Pulmonary artery endothelial cell (primary cell): ENCODE measurements around the gene IFT172. TPM values are rescaled to one million over a fixed set of nuclear protein-coding genes. Genes with fewer than 3 reads are reported as not detected.
"Not testable (repeated sequence)": the region's sequence is repeated elsewhere in the genome, so short reads cannot be mapped to it uniquely, and the experiment has no call there.

Experiments
- DNase-seq: peaks from one replicate; pipeline ENCODE4 v3.0.0-alpha.2; 2011; ENCODE audit warnings: low read depth, low spot score
- total RNA-seq: library from RNA; depleted of rRNA; stranded (reverse); fragments of >200 nt; gene quantifications from 2 replicates; pipeline ENCODE4 v1.2.3, GENCODE V29; 2014

The IFT172 gene
- total RNA-seq, 1 donor from 2014 or later, result 27.5 TPM

DNA sequence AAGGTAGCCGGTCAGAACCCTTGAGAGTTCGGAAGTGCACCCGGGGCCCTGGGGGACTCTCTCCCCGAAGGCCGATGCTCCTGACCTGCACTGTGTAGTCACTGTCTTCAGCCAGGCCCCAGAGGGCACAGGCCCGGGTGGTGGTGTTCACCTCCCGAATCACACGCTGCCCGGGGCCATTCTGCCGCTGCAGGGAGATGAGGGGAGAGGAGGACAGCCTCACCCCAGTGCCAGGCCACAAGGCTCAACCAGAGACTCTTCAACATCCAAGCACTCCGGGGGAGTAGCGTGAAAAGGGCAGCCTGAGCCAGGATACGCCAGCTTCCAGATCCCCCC, 4.4 kb upstream of the IFT172 start:
- no peak for DNase-seq

DNA sequence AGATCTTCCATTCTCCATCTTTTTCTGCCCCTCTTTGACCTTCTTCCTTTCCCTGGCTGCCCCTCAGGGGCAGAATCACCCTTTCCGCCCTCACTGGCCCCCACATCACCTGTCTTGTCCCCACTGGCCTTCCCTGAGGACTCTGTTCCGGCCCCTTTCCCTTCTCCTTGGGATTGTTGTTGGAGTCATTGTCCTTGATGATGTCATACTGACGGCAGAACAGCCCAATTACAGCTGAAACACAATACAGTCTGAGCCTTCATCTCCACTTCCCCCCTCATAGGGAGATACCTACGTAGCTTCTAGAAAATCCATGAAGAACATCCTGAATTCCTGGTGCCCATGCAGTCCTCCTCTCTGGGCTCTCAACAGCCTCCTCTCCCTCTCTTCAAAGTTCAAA, 3.0 kb upstream of the IFT172 start:
- no peak for DNase-seq

DNA sequence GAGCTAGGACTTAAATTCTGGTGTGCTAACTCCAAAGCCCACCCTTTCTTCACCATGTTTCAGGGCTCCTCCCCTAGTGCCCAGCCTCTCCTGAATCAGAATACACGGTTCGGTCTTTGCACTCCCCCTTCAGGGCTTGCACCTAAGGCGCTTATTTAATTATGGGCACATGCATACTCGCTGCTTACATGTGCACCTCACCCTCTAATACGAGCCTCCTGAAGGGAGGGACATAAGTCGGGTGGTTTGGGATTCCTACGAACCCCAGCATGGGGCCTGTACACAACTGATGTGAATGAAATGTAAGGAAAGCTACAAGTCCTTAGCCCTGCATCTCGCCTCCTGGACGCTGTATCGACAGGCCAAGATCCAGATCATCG, 435 bp downstream of the IFT172 start:
- no peak for DNase-seq

DNA sequence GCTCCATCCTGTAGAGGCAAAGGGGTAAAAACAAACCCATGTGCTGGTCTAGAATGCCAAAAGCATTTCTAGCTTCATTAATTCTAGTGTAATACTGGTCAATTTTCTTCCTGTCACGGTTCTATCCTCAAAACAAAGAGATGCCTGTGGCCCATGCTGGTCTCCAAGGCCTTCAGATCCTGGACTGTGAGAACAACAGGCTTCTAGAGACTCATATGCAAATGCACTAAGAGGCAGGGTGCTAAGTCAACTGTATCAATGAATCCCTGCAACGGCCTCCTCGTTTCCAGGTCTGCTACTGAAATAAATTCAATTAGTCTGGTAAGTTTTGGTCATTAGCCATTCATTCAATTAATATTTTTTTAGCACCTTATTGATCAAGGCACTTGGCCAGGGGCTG, 4.0 kb downstream of the IFT172 start:
- no peak for DNase-seq

DNA sequence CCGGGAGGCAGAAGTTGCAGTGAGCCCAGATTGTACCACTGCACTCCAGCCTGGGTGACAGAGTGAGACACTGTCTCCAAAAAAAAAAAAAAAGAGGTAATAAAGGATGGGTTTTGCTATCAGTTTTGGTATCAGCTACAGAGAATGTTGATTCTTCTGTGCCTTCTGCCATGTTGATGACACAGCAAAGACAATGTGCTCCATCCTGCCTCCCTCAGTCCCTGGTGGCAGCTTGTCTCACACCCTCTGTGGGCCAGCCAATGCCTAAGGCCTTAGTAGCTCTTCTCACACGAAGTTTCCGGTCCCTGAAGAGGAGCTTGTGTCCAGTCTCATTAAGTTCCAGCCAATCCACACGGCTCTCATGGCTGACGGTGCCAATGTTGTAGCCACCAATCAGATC, 17.6 kb downstream of the IFT172 start:
- no peak for DNase-seq

DNA sequence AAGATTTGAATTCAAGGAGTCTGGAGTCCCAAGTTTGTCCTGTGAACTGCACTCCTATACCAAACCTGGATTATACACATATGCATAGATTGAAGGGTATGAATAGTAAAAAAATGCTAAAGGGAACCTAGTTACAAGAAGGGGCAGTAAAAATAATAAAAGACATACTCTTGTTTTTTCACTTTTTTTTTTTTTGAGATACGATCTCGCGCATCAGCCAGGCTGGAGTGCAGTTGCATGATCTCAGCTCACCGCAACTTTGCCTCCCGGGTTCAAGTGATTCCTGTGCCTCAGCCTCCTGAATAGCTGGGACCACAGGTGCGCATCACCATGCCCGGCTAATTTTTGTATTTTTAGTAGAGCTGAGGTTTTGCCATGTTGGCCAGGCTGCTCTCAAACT, 25.1 kb downstream of the IFT172 start:
- no peak for DNase-seq

DNA sequence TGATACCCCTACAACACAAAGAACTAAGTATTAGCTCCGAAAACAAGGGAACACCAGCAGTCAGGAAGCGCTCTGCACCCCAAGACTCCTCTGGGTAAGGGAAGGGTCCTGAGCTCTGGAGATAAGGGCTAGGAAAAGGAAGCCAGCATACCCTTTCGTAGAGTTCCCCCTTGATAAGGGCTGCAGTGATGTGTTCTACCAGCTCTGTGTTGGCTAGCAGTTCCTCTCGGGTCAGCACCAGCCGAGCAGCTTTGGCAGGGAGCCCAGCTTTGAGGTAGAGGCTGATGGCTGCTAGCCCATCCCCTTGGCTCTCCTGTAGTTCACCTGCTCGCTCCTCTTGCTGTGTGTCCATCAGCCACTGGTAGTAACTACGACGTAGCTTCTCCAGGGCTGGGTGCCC, 28.4 kb downstream of the IFT172 start:
- DNase-seq, result no peak

DNA sequence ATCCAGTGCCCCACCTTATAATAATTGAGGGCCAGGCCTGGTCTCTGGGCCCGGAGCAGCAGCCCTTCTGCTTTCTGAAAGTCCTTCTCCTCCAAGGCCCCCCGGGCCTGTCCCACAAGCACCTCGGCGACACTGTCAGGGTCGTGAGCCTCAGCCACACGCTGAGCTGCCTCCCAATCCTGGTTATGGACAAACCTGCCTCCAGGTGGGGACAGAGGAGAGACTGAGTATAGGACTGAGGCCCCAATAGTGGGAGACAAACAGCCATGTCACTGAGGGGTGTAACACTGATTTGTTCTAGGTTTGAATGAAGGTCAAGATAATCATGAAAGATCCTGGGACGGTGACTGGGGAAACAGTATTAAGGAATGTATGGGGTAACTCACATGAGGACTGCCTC, 35.6 kb downstream of the IFT172 start:
- DNase-seq, result no peak

DNA sequence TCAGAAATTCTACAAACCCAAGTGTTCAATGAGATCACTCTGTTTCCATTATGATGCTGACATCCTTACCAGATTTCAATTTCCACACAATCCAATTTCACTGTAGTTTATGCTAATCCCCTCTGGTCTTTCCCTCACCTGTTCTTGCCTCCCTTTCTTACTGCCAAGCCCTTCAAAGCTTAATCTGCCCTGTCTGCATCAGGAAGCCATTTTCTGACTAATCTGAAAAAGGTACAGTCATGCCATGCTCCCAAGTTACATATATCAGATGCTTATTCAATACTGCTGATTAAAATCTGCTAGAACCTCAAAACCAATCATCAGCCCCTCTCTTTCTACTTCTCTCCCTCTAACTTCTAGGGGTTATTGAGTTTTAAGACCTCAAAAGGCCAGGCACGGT, 38.4 kb downstream of the IFT172 start:
- no peak for DNase-seq

DNA sequence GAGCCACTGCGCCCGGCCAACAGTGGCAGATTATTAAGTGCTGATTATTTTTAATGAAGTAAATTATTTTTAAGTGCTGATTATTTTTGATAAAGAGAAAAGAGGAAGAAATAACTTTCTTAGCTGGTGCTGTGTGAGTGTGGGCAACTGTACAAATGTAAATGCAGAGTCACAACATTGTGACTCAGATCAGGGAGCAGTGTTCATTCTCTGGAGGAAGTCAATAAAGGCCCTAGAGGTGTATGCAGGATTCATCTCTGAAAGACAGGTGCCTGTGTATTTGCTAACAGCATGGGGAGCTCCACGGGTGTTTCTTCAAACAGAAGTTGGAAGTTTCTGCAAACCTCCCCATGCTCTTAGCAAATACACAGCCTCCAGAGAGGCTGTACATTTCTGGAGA, 41.2 kb downstream of the IFT172 start:
- no peak for DNase-seq

DNA sequence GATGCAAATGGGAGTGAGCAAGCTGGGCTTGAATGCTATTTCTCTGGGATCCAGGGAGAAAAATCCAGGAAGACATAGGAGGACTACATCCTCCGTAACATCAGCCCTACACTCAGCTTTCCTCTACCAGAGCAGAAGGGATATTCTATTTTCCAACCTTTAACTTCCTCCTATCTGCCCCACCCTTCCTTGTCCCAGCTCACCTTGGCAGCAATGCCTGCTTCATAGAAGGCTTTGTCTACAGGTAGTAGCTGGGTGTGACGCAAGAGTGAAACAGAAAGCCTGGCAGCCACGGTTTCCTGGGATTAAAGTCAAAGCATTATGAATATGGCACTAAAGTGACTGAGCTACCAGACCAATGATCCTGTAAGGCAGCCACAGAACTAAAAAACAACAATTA, 43.5 kb downstream of the IFT172 start:
- DNase-seq, result no peak

DNA sequence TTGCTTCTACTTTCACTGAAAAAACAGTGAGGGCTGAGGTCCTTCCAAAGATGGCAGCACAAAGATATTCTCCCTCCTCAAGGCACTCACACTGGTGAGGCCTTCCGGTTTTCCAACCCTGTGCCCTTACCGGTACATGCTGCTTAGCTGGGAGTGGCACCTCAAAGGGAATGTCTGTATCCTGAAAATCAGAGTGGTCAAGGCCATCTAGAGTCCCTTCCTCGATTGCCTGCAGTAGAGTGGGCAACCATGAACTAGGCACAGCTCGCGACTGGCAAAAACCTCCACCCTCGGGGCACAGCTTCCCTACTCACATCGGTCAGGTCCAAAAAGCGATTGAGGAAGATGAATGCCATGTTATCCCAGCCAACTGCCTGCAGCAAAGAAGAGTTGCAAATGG, 43.9 kb downstream of the IFT172 start:
- DNase-seq, result no peak

DNA sequence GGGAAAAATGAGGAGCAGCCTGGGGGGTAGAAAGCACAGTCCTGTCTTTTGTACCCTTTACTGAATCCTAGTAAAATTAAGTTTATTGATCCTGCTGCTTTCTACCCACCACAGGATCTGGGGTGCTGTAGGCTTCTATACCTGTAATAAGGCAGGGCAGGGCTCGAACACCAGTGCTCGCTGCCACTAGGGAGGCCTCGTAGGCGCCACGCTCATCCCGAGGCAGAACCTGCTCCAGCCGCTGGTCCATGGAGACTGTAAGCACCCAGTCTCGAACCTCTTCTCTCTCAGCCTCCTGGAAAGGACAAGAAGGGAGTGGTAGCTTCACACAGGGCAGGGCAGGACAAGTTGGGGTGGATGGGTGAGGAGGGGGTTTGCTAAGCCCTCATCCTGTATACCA, 44.4 kb downstream of the IFT172 start:
- DNase-seq, result no peak

DNA sequence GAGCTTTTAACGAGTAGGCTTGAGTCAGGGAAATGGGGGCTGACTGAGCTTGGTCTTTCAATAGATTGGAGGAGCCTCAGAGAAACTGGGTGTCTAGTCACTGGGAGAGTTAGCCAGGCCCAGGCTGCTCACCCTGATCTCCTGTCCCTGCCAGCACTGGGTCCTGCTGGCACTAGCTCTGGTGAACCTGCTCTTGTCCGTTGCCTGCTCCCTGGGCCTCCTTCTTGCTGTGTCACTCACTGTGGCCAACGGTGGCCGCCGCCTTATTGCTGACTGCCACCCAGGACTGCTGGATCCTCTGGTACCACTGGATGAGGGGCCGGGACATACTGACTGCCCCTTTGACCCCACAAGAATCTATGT, 46.6 kb downstream of the IFT172 start:
- DNase-seq, result no peak

DNA sequence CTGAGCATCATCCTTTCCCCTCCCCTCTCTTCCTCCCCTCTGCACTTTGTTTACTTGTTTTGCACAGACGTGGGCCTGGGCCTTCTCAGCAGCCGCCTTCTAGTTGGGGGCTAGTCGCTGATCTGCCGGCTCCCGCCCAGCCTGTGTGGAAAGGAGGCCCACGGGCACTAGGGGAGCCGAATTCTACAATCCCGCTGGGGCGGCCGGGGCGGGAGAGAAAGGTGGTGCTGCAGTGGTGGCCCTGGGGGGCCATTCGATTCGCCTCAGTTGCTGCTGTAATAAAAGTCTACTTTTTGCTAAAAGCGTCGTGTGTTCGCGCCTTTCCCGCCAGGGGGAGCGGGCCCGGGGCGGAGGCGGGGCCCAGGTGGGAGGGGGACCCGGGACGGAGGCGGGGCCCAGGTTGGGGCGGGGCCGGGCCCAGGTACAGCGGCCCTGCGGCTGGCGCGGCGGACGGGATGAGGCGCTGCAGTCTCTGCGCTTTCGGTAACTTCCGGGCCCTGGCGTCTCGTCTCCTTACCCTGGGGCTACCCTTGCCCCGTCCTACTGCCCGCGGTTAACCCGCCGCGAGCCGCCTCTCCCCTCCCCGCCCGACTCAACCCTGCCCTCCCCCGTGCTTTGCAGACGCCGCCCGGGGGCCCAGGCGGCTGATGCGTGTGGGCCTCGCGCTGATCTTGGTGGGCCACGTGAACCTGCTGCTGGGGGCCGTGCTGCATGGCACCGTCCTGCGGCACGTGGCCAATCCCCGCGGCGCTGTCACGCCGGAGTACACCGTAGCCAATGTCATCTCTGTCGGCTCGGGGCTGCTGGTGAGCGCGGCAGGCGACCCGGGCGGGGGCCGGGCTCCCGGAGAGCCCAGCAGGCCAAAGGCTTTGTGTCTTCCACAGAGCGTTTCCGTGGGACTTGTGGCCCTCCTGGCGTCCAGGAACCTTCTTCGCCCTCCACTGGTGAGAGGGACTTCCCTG, 47.3 kb downstream of the IFT172 start, which contains the start of gene KRTCAP3:
Gene KRTCAP3, plus strand, starts transcription at position 424 of the 962 bp plus-strand sequence. Its CDS starts 32 bp downstream, at position 456.
- no peak for DNase-seq

DNA sequence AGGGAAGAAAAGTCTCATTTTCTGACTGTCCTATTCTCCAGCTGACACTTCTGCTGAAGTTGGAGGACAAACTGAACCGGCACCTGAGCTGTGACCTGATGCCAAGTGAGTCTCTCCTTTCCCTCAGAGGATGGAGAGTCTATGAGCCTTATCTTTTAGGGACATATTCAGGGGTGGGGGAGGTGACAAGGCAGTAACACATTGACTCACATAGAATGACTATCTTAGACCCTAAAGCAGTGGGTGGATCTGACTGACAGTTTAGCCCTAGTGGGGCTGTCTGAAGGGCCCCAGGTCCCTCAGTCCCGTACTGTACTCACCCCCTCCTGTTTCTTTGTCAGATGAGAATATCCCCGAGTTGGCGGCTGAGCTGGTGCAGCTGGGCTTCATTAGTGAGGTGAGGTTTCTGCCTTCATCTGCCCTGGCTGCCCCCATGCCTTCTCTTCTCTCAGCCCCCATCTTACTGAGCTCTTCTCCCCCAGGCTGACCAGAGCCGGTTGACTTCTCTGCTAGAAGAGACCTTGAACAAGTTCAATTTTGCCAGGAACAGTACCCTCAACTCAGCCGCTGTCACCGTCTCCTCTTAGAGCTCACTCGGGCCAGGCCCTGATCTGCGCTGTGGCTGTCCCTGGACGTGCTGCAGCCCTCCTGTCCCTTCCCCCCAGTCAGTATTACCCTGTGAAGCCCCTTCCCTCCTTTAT, 48.2 kb downstream of the IFT172 start:
- no peak for DNase-seq

DNA sequence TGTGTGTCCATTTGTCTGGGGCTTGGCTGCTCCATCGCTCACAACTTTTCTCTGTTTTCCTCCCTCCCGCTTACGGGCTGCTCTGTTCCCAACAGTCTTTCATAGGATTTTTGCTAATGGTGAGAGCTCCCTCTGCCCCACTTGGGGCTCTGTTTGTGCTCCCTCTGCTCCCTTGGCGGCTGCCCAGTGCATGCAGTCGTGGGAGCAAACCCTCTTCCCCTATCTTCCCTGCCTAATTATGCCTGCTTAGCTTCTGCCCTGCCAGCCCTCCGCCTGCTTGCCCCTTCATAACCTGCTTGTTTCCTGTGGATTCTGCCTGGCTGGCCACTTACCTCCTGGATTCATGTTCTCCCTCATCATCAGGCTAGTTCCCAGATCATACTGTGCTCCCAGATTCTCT, 53.9 kb downstream of the IFT172 start:
- no peak for DNase-seq

DNA sequence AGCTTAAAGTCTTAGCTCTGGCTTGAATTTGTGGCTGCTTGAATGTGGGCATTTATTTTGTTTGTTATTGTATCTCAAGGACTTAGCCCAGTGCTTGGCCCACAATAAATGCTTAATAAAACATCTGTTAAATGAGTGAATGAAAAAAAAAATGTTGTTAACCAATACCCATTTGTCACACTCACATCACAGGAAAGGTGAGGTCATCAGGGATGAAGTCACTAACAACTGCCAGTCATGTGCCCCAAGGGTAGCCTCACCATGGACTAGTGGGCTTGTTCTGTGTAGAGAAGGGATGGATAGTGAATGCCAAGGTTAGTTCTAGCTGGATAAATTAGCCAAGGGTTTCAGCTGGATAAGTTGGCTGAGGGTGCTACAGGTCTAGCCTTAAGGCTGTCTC, 58.1 kb downstream of the IFT172 start:
- DNase-seq, result peak; percentile 47

DNA sequence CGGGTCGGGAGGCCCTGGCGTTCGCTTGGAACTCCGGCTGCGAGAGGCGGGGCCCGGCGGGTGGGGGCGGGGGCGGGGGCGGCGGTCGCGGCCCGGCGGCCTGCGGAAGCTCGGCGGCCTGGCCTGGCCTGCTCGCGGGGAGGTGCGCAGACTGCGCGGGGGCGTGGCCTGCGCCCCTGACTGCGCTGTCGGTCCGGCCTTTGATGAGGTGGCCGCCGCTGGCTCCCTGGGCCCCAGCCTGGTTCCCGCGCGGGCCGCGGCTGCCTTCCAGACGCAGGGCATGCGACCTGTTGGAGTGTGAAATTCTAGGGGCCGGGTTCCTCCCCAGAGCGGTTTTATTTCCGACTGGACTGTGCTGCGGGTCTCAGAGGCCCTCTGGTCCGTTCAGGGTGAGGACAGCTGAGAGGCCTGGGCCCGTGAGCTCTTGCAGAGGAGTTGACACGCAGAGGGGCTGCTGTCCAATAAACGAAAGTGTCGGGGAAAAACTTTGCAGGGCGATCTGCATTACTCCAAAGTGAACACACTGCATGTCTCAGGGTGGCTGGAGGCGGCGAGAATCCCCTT, 60.5 kb downstream of the IFT172 start:
- peak; percentile 51 for DNase-seq

DNA sequence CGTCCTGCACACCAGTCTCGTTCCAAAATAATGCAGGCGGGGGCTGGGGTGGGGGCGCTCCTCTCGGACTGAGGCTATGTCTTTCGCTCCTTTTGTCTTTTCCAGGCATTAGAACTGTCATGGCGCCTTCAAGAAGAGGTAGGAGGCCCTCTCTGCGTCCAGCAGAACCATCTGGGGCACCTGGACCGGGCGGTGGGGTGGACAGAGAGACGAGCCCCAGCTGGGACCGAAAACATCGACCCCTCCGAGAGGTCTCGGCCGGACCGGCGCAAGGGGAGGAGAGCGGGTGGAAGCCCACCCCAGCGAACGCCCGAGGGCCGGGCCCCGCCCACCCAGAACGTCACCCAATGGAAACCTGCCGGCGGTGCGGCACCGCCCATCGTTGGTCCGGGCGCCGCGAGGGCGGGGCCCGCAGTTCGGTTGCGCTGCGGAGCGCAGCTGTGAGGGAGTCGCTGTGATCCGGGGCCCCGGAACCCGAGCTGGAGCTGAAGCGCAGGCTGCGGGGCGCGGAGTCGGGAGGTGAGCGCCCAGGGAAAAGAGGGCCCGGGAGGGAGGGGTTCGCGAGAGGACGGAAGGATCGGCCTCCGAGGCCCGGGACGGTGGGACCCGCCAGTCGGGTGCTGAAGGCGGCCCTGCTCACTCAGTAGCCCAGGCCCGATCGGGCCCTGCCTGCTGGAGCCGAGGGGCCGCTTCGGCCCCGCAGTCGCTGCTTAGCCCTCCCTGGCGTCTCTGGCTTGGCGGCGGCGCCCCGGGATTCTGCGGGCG, 61.1 kb downstream of the IFT172 start, which contains the start of gene NRBP1:
Gene NRBP1, plus strand, starts transcription at position 419 of the 765 bp plus-strand sequence. CDS start 4,643 bp downstream, outside the sequence.
- peak; percentile 50 for DNase-seq

DNA sequence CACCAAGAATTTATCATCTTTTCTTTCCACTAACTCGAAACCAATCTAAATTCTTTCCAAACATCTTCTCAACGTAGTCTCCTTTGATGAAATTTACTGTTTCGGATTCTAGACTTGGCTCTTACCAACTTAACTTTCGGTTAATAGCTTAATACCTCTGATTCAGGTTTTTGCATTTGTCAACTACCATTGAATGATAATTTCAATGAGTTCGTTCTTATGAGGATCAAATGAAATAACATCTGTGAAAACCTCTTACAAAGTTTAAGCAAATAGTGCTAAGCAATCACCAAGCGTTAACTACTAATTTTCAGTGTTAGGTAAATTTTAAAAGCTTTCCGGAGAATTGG, 61.7 kb downstream of the IFT172 start:
- no peak for DNase-seq

DNA sequence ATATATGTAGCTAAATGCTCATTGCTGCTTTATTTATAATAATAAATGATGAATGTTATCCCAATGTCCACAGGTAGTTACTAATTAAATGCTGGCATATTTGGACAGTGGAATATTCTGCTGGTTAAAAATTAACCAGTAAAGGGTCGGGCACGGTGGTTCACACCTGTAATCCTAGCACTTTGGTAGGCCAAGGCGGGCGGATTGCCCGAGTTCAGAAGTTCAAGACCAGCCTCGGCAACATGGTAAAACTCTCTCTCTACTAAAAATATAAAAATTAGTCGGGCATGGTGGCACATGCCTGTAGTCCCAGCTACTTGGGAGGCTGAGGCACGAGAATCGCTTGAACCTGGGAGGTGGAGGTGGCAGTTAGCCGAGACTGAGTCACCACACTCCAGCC, 64.5 kb downstream of the IFT172 start:
- not testable (repeated sequence) for DNase-seq
